ENCODE results near the gene PHF12.

PHF12 gene

DNA sequence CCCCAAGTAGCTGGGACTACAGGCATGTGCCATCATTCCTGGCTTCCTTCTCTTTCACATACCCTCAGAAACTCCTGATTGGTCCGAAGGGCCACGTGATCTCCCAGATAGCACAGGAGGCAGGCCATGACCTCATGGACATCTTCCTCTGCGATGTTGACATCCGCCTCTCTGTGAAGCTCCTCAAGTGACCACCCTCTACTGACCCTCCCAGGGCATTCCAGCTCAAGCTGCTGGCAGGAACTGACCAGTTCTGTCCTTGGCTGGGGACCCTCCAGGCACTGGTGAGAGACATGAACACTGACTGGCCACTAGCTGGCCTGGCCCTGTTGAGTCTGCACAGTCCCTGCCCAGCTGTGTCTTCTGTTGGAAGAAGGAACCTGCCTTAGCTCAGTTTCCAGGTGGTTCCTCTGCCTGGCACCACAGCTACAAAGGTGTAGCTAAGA lies 90.9 kb downstream of the PHF12 start:
- DNase-seq (ENCODE audit: low read depth in 2 of 2) = no peak

DNA sequence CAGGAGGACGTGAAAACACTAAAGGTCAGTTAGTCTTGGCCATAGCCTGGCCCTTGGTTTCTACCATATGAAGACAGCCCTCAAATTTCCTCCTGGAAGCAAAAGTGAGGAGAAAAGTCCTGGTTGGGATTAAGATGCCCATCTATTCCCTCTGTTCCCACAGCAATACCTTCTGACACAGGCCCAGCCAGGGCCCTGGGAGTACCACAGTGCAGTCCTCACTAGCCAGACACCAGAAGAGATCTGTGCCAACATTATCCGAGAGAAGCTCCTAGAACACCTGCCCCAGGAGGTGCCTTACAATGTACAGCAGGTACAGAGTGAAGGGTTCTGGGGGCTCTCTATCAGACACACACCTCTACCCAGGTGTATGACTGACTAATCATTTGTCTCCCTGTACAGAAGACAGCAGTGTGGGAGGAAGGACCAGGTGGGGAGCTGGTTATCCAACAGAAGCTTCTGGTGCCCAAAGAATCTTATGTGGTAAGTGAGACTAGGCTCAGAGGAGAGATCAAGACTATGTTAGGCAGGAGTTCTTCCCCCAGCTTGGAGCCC lies 92.4 kb downstream of the PHF12 start:
- no peak for DNase-seq (ENCODE audit: low read depth in 2 of 2)

DNA sequence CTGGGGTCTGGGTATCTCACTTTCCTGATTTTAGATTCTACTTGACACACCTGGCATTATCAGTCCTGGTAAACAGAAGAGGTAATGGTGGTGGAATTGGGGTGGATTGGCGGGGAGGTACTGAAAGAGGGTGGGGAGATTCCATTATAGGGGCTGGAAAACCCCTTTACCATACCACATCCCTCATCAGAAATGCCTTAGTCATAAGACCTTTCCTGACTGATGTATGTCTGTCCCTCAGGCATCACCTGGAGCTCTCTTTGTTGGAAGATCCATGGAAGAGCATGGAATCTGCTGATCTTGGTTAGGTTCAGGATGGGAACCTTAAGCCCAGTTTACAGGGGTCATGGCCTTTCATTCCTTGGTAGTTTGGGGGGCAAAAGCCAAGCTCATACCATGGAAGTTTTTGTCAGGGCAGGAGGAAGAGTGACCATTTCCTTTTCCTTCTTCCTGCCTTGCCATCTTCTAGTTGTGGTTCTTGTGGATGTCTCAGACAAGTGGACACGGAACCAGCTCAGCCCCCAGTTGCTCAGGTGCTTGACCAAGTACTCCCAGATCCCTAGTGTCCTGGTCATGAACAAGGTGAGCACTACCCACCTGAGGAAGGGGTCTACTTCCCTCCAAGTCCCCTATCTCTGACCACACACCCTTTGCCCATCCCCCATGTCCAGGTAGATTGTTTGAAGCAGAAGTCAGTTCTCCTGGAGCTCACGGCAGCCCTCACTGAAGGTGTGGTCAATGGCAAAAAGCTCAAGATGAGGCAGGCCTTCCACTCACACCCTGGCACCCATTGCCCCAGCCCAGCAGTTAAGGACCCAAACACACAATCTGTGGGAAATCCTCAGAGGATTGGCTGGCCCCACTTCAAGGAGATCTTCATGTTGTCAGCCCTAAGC lies 93.2 kb downstream of the PHF12 start:
- no peak for DNase-seq (ENCODE audit: low read depth in 2 of 2)

DNA sequence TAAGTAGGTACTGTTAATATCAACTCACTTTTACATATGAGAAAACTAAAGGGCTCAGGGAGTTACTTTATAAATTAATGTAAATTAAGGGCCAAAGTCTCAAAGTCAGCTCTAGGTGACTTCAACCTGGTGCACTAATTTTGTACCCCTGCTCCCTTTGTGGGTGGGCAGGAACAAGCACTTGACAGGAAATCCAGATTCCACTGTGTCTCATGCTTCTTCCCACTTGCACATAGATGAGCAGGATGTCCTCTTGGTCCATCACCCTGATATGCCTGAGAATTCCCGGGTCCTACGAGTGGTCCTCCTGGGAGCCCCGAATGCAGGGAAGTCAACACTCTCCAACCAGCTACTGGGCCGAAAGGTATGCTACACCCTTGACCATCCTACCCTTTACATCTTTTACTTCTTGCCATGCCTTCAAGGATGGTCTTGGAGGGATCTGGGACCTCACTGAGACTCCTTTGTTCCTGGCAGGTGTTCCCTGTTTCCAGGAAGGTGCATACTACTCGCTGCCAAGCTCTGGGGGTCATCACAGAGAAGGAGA lies 95.2 kb downstream of the PHF12 start:
- no peak for DNase-seq (ENCODE audit: low read depth in 2 of 2)

DNA sequence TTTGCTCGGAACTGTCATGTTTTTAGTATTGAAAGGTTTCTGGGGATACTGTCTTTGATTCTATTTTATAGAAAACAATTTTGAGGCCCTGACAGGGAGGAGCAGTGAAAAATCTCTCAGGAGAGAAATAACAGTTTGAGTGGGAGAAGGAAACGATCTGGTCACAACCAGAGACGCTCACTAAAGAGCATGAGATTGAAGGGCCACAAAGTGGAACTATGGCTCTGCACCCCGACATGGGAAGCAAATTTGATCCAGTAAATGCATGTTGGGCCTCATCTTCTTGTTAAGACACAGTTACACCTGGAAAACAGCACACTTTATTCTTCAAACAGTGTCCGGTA lies 96.0 kb downstream of the PHF12 start:
- no peak for DNase-seq (ENCODE audit: low read depth in 2 of 2)

All from stimulated activated CD8-positive, alpha-beta memory T cell treated with anti-CD3 and anti-CD28 coated beads, Interleukin-2, amount 100 ng/mL, for 1 hour (primary cell).